Progenitor cell of endocrine pancreas (in vitro differentiated cells): ENCODE data around the gene RIOX2. TPM values are rescaled to one million over a fixed set of nuclear protein-coding genes. Genes with fewer than 3 reads are reported as not detected.

Experiments
- DNase-seq: peaks from one replicate; pipeline ENCODE4 v3.0.0; 2021; ENCODE audit warnings: low spot score; ENCODE audit not compliant: unreplicated experiment
- H3K27ac Mint-ChIP-seq: 2 replicates; pipeline ENCODE4 v1.8.0; 2021; ENCODE audit warnings: mild to moderate bottlenecking, moderate library complexity, mixed read lengths
- H3K27me3 Mint-ChIP-seq: 2 replicates; pipeline ENCODE4 v1.8.0; 2021; ENCODE audit warnings: mixed read lengths
- H3K36me3 Mint-ChIP-seq: 2 replicates; pipeline ENCODE4 v1.8.0; 2022; ENCODE audit warnings: mixed read lengths; ENCODE audit not compliant: insufficient read depth
- H3K4me1 Mint-ChIP-seq: 2 replicates; pipeline ENCODE4 v1.8.0; 2021; ENCODE audit warnings: low read depth, mixed read lengths
- H3K4me3 Mint-ChIP-seq: 2 replicates; pipeline ENCODE4 v1.8.0; 2021; ENCODE audit warnings: low read depth, mild to moderate bottlenecking, moderate library complexity, mixed read lengths
- H3K9me3 Mint-ChIP-seq: 2 replicates; pipeline ENCODE4 v1.8.0; 2021; ENCODE audit warnings: low read depth, mixed read lengths
- CTCF ChIP-seq: fragments of 200-600 bp; sonication (generic); IDR thresholded peaks from one replicate; pipeline ENCODE4 v1.5.0; 2021; ENCODE audit warnings: antibody characterized with exemption, mild to moderate bottlenecking; ENCODE audit not compliant: unreplicated experiment
- total RNA-seq: library from RNA; stranded (reverse); gene quantifications from 2 replicates; pipeline ENCODE4 v1.2.1, GENCODE V29; 2021

RIOX2 gene
- total RNA-seq, 1 donor from 2014 or later, result 16.4 TPM

- H3K36me3 Mint-ChIP-seq, result peaks cover 13% of the 10 kb centered on the region
- H3K4me1 Mint-ChIP-seq, result peaks cover 2% of the 10 kb centered on the region
- H3K27ac Mint-ChIP-seq, result no peak overlapping the region
- H3K27me3 Mint-ChIP-seq, result peaks cover 3% of the 10 kb centered on the region
- H3K9me3 Mint-ChIP-seq, result peaks cover 17% of the 10 kb centered on the region
- no peak overlapping the region for H3K4me3 Mint-ChIP-seq
- no peak for DNase-seq
- TF ChIP-seq CTCF, result no peak
These were observed 41.0 kb downstream of the RIOX2 start for GRCh38 chr3:97931218-97931617.

GRCh38 chr3:97930018-97930417, 42.2 kb downstream of the RIOX2 start:
- no peak for DNase-seq
- no peak overlapping the region for H3K4me3 Mint-ChIP-seq
- H3K27me3 Mint-ChIP-seq, result no peaks in the 10 kb centered on the region
- peaks cover 13% of the 10 kb centered on the region for H3K36me3 Mint-ChIP-seq
- no peak overlapping the region for H3K27ac Mint-ChIP-seq
- no peak for TF ChIP-seq CTCF
- H3K4me1 Mint-ChIP-seq, result peaks cover 2% of the 10 kb centered on the region
- H3K9me3 Mint-ChIP-seq, result peaks cover 17% of the 10 kb centered on the region

- Mint-ChIP-seq H3K27ac (no peak overlapping the region), H3K36me3 (peaks cover 13% of the 10 kb centered on the region), H3K4me3 (no peak overlapping the region), H3K27me3 (no peaks in the 10 kb centered on the region), H3K4me1 (peaks cover 2% of the 10 kb centered on the region), H3K9me3 (peaks cover 17% of the 10 kb centered on the region)
- TF ChIP-seq CTCF, result no peak
- no peak for DNase-seq
These were observed 43.2 kb downstream of the RIOX2 start for GRCh38 chr3:97928986-97929385.

- H3K27me3 Mint-ChIP-seq, result no peaks in the 10 kb centered on the region
- no peak for TF ChIP-seq CTCF
- no peak overlapping the region for H3K4me3 Mint-ChIP-seq
- peaks cover 17% of the 10 kb centered on the region for H3K9me3 Mint-ChIP-seq
- no peak overlapping the region for H3K27ac Mint-ChIP-seq
- no peak for DNase-seq
- H3K4me1 Mint-ChIP-seq, result peaks cover 2% of the 10 kb centered on the region
- peaks cover 13% of the 10 kb centered on the region for H3K36me3 Mint-ChIP-seq
These were observed 44.5 kb downstream of the RIOX2 start for GRCh38 chr3:97927704-97928103.

- TF ChIP-seq CTCF, result no peak
These were observed 54.3 kb downstream of the RIOX2 start for GRCh38 chr3:97917813-97918536.

More at GRCh38 chr3:97917813-97918536, 54.3 kb downstream of the RIOX2 start:
- Mint-ChIP-seq H3K4me1 (no peaks in the 10 kb centered on the region), H3K4me3 (no peak overlapping the region), H3K27ac (no peak overlapping the region), H3K27me3 (no peaks in the 10 kb centered on the region), H3K9me3 (no peaks in the 10 kb centered on the region), H3K36me3 (peaks cover 2% of the 10 kb centered on the region)
- no peak for DNase-seq
